ENCODE measurements around the gene PKP1.

PKP1 gene

GRCh38 chr1:201336711-201337450 lies 53.6 kb downstream of the PKP1 start:
- Histone ChIP-seq H3K9ac (ENCODE audit: low read length) (no peak overlapping the region), H3K27ac (ENCODE audit: low read depth, low read length, poor library complexity, severe bottlenecking) (no peak overlapping the region), H3F3A (ENCODE audit: insufficient read depth, low read length) (no peaks in the 10 kb centered on the region), H3K9me3 (ENCODE audit: low read length) (no peaks in the 10 kb centered on the region), H3K27me3 (ENCODE audit: insufficient read depth, low read length) (no peaks in the 10 kb centered on the region), H3K9me2 (ENCODE audit: low read depth, low read length) (no peaks in the 10 kb centered on the region), H2AFZ (ENCODE audit: low read length) (no peak overlapping the region), H3K4me3 (ENCODE audit: low read depth, low read length, poor library complexity, severe bottlenecking) (no peak overlapping the region), H3K79me2 (ENCODE audit: insufficient read depth, low read length) (no peaks in the 10 kb centered on the region), H4K20me1 (ENCODE audit: insufficient read depth, low read length) (no peaks in the 10 kb centered on the region), H3K4me2 (ENCODE audit: low read length) (no peak overlapping the region), H3K4me1 (ENCODE audit: insufficient read depth, low read length, severe bottlenecking) (no peaks in the 10 kb centered on the region), H3K36me3 (ENCODE audit: insufficient read depth, low read length) (no peaks in the 10 kb centered on the region)
- TF ChIP-seq EZH2 (IDR thresholded peaks at IDR 0.05; ENCODE audit: borderline replicate concordance, low read length) (no peak), CTCF (IDR thresholded peaks at IDR 0.05; ENCODE audit: low read length) (no peak)

- no peaks in the 10 kb centered on the region for H3K4me1 ChIP-seq (ENCODE audit: insufficient read depth, low read length, severe bottlenecking)
- H3K9ac ChIP-seq (ENCODE audit: low read length), result no peak overlapping the region
- H3K4me2 ChIP-seq (ENCODE audit: low read length), result no peak overlapping the region
- no peaks in the 10 kb centered on the region for H3K9me3 ChIP-seq (ENCODE audit: low read length)
- H3K27me3 ChIP-seq (ENCODE audit: insufficient read depth, low read length), result peaks cover 4% of the 10 kb centered on the region; the same call in 1 of the 2 replicates
- TF ChIP-seq EZH2 (IDR thresholded peaks at IDR 0.05; ENCODE audit: borderline replicate concordance, low read length), result no peak
- no peak for TF ChIP-seq CTCF (IDR thresholded peaks at IDR 0.05; ENCODE audit: low read length)
- H3K27ac ChIP-seq (ENCODE audit: low read depth, low read length, poor library complexity, severe bottlenecking), result no peak overlapping the region
- H3K79me2 ChIP-seq (ENCODE audit: insufficient read depth, low read length), result no peaks in the 10 kb centered on the region
- H3K9me2 ChIP-seq (ENCODE audit: low read depth, low read length), result no peaks in the 10 kb centered on the region
- H3K4me3 ChIP-seq (ENCODE audit: low read depth, low read length, poor library complexity, severe bottlenecking), result no peak overlapping the region
- no peak overlapping the region for H2AFZ ChIP-seq (ENCODE audit: low read length)
- no peaks in the 10 kb centered on the region for H3K36me3 ChIP-seq (ENCODE audit: insufficient read depth, low read length)
- no peaks in the 10 kb centered on the region for H4K20me1 ChIP-seq (ENCODE audit: insufficient read depth, low read length)
- no peaks in the 10 kb centered on the region for H3F3A ChIP-seq (ENCODE audit: insufficient read depth, low read length)
Observed at GRCh38 chr1:201341377-201341776, 58.1 kb downstream of the PKP1 start.

- TF ChIP-seq CTCF (IDR thresholded peaks at IDR 0.05; ENCODE audit: low read length) (no peak), EZH2 (IDR thresholded peaks at IDR 0.05; ENCODE audit: borderline replicate concordance, low read length) (no peak)
- no peaks in the 10 kb centered on the region for H3K4me1 ChIP-seq (ENCODE audit: insufficient read depth, low read length, severe bottlenecking)
- H3K4me3 ChIP-seq (ENCODE audit: low read depth, low read length, poor library complexity, severe bottlenecking), result no peak overlapping the region
- H3K9me3 ChIP-seq (ENCODE audit: low read length), result no peaks in the 10 kb centered on the region
- no peaks in the 10 kb centered on the region for H3F3A ChIP-seq (ENCODE audit: insufficient read depth, low read length)
- no peaks in the 10 kb centered on the region for H4K20me1 ChIP-seq (ENCODE audit: insufficient read depth, low read length)
- H3K9ac ChIP-seq (ENCODE audit: low read length), result no peak overlapping the region
- no peaks in the 10 kb centered on the region for H3K79me2 ChIP-seq (ENCODE audit: insufficient read depth, low read length)
- H3K27ac ChIP-seq (ENCODE audit: low read depth, low read length, poor library complexity, severe bottlenecking), result no peak overlapping the region
- H3K27me3 ChIP-seq (ENCODE audit: insufficient read depth, low read length), result peaks cover 4% of the 10 kb centered on the region; the same call in 1 of the 2 replicates
- no peaks in the 10 kb centered on the region for H3K36me3 ChIP-seq (ENCODE audit: insufficient read depth, low read length)
- H2AFZ ChIP-seq (ENCODE audit: low read length), result no peak overlapping the region
- H3K9me2 ChIP-seq (ENCODE audit: low read depth, low read length), result no peaks in the 10 kb centered on the region
- no peak overlapping the region for H3K4me2 ChIP-seq (ENCODE audit: low read length)
Observed at GRCh38 chr1:201344206-201345080, 61.1 kb downstream of the PKP1 start.
